GM13976 (cell line): ENCODE results near the gene BAZ1B.

Source experiments
- DNase-seq: peaks from one replicate; pipeline ENCODE4 v3.0.0; 2012; ENCODE audit warnings: low spot score
- CTCF ChIP-seq: IDR thresholded peaks from 2 replicates; pipeline ENCODE4 v1.5.1; 2012; ENCODE audit warnings: borderline replicate concordance, mild to moderate bottlenecking; ENCODE audit not compliant: insufficient read depth; ENCODE audit errors: extremely low read depth, missing control alignments, control extremely low read depth
- in situ Hi-C: fragments of 300-500 bp; cut with MboI; formaldehyde crosslinking; loops from one replicate; pipeline ENCODE4 v1.12.0; 2022; ENCODE audit warnings: low sequenced_read_pairs, mixed read lengths, inconsistent platforms; ENCODE audit not compliant: unreplicated experiment

BAZ1B gene

GRCh38 chr7:73512018-73512780, 9.9 kb downstream of the BAZ1B start:
- in situ Hi-C loops = no loop called here
- DNase-seq = no peak
- TF ChIP-seq CTCF = no peak

- no peak for DNase-seq
- in situ Hi-C loops = no loop called here
- no peak for TF ChIP-seq CTCF
Measured at GRCh38 chr7:73509463-73509862, 12.6 kb downstream of the BAZ1B start.

- no peak for TF ChIP-seq CTCF
- in situ Hi-C loops = no loop called here
- DNase-seq = no peak
Measured at GRCh38 chr7:73507556-73507955, 14.5 kb downstream of the BAZ1B start.

- no peak for DNase-seq
- no peak for TF ChIP-seq CTCF
- in situ Hi-C loops = no loop called here
Measured at GRCh38 chr7:73504920-73505319, 17.2 kb downstream of the BAZ1B start.

- in situ Hi-C loops = no loop called here
- no peak for DNase-seq
- no peak for TF ChIP-seq CTCF
Measured at GRCh38 chr7:73504017-73504416, 18.1 kb downstream of the BAZ1B start.

- in situ Hi-C loops = no loop called here
- no peak for TF ChIP-seq CTCF
- DNase-seq = no peak
Measured at GRCh38 chr7:73503229-73503628, 18.9 kb downstream of the BAZ1B start.
